SK-N-MC (cell line): ENCODE results near the gene SYCN.

Experiments used
- EZH2 ChIP-seq: fragments of 200-600 bp; sonication (generic); IDR thresholded peaks from one replicate; pipeline ENCODE4 v1.6.1; 2017; ENCODE audit warnings: antibody characterized with exemption
- POLR2AphosphoS5 ChIP-seq: IDR thresholded peaks from 2 replicates; pipeline ENCODE4 v1.6.1; 2012; ENCODE audit warnings: mild to moderate bottlenecking, low read depth, low read length, borderline replicate concordance

DNA sequence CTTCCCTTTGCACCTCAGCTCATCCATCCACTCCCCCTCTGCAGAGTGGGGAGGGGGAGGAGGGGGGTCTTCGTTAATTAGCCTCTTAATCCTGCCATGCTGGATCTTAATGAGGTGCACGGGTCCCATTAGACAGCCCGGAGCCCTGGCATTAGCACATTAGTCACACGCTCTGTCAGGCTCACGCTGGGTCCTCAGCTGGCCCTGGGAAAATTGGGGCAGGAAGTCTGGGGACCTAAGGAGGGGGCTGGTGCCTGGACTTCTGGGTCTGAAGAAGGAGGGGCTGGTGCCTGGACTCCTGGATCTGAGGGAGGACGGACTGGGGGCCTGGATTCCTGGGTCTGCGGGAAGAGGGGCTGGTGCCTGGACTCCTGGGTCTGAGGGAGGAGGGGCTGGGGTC, 7.7 kb downstream of the SYCN start:
- TF ChIP-seq POLR2AphosphoS5 (no peak), EZH2 (no peak)
